SU-DHL-6 (cell line): ENCODE data around the gene SLC9A2.

Experiments
- H2AFZ ChIP-seq: fragments of 200-600 bp; sonication (generic); 2 replicates; pipeline ENCODE4 v1.6.1; 2014; ENCODE audit warnings: low read depth, mild to moderate bottlenecking, moderate library complexity, mixed read lengths, antibody characterized with exemption, low read length; ENCODE audit not compliant: severe bottlenecking
- H3F3A ChIP-seq: fragments of 200-600 bp; shearing (Covaris generic); 2 replicates; pipeline ENCODE4 v1.6.0; 2016; ENCODE audit warnings: antibody characterized with exemption, mild to moderate bottlenecking; ENCODE audit not compliant: insufficient read depth
- H3K27ac ChIP-seq: fragments of 200-600 bp; sonication (generic); 2 replicates; pipeline ENCODE4 v1.5.1; 2016; ENCODE audit warnings: low read depth, mild to moderate bottlenecking, low read length, moderate library complexity, mixed read lengths
- H3K27me3 ChIP-seq: fragments of 200-600 bp; sonication (generic), shearing (Covaris generic); 2 replicates; pipeline ENCODE4 v1.6.0; 2014; ENCODE audit warnings: mild to moderate bottlenecking, low read length
- H3K36me3 ChIP-seq: fragments of 200-600 bp; sonication (generic); 2 replicates; pipeline ENCODE4 v1.6.1; 2014; ENCODE audit warnings: mild to moderate bottlenecking, low read length, mixed read lengths
- H3K4me2 ChIP-seq: fragments of 300-600, 200-600 bp; shearing (Covaris generic), sonication (generic); 2 replicates; pipeline ENCODE4 v1.6.0; 2014; ENCODE audit warnings: low read length, low read depth, mild to moderate bottlenecking; ENCODE audit not compliant: poor library complexity, severe bottlenecking
- H3K4me3 ChIP-seq: fragments of 200-600 bp; sonication (generic); 2 replicates; pipeline ENCODE4 v1.5.1; 2014; ENCODE audit warnings: antibody characterized with exemption, low read length, mild to moderate bottlenecking, mixed read lengths; ENCODE audit not compliant: insufficient read depth, poor library complexity, severe bottlenecking
- H3K79me2 ChIP-seq: fragments of 200-600 bp; sonication (generic); 2 replicates; pipeline ENCODE4 v1.6.1; 2014; ENCODE audit warnings: mild to moderate bottlenecking, low read length, moderate library complexity; ENCODE audit not compliant: insufficient read depth
- H3K9ac ChIP-seq: fragments of 200-600 bp; sonication (generic); 2 replicates; pipeline ENCODE4 v1.7.0; 2014; ENCODE audit warnings: mild to moderate bottlenecking, low read length
- H3K9me2 ChIP-seq: fragments of 200-600 bp; sonication (generic); replicated peaks from 2 replicates; pipeline ENCODE4 v1.6.1; 2014; ENCODE audit warnings: low read length; ENCODE audit not compliant: insufficient read depth
- H3K9me3 ChIP-seq: fragments of 200-600 bp; sonication (generic); 2 replicates; pipeline ENCODE4 v1.6.1; 2014; ENCODE audit warnings: low read length, mixed read lengths; ENCODE audit not compliant: insufficient read depth
- H4K20me1 ChIP-seq: fragments of 200-600 bp; sonication (generic); 2 replicates; pipeline ENCODE4 v1.6.1; 2014; ENCODE audit warnings: low read depth, mild to moderate bottlenecking, antibody characterized with exemption, low read length, moderate library complexity, mixed read lengths
- EZH2phosphoT487 ChIP-seq: fragments of 200-600 bp; sonication (generic), shearing (Covaris generic); conservative IDR thresholded peaks from 2 replicates; pipeline ENCODE4 v1.6.1; 2018; ENCODE audit warnings: mild to moderate bottlenecking, antibody characterized with exemption, low read length, moderate library complexity, mixed read lengths
- TF ChIP-seq, protein P1 (sequence below): fragments of 200-600 bp; sonication (generic); IDR thresholded peaks from one replicate; pipeline ENCODE4 v1.5.1; 2017; ENCODE audit warnings: antibody characterized with exemption, mild to moderate bottlenecking, low read length, moderate library complexity; ENCODE audit not compliant: insufficient read depth, poor library complexity, severe bottlenecking

SLC9A2 gene

DNA sequence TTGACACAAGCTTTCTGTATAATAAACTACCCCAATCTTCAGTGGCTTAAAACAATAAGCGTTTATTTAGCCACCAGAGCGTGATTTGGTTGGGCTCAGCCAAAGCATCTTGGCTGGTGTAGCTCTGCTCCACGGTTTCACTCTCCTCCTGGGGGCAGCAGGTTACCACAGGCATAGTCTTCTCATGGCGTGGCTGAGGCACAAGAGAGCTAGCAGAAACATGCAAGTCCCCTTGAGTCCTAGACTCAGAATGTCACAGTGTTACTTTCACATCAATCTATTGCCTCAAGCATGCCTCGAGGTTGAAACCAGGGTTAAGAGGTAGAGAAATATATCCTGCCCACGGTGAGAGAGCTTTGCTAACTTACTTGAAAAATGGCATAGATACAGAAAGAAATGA lies 19.9 kb upstream of the SLC9A2 start:
- no peaks in the 10 kb centered on the region for H3F3A ChIP-seq
- no peak overlapping the region for H2AFZ ChIP-seq
- no peaks in the 10 kb centered on the region for H4K20me1 ChIP-seq
- H3K27ac ChIP-seq: no peak overlapping the region
- H3K27me3 ChIP-seq: no peaks in the 10 kb centered on the region
- H3K4me3 ChIP-seq: no peak overlapping the region
- no peaks in the 10 kb centered on the region for H3K9me3 ChIP-seq
- no peak overlapping the region for H3K9ac ChIP-seq
- TF ChIP-seq, protein P1, sequence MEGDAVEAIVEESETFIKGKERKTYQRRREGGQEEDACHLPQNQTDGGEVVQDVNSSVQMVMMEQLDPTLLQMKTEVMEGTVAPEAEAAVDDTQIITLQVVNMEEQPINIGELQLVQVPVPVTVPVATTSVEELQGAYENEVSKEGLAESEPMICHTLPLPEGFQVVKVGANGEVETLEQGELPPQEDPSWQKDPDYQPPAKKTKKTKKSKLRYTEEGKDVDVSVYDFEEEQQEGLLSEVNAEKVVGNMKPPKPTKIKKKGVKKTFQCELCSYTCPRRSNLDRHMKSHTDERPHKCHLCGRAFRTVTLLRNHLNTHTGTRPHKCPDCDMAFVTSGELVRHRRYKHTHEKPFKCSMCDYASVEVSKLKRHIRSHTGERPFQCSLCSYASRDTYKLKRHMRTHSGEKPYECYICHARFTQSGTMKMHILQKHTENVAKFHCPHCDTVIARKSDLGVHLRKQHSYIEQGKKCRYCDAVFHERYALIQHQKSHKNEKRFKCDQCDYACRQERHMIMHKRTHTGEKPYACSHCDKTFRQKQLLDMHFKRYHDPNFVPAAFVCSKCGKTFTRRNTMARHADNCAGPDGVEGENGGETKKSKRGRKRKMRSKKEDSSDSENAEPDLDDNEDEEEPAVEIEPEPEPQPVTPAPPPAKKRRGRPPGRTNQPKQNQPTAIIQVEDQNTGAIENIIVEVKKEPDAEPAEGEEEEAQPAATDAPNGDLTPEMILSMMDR: no peak
- TF ChIP-seq EZH2phosphoT487: no peak
- H3K79me2 ChIP-seq: no peaks in the 10 kb centered on the region
- no peak overlapping the region for H3K4me2 ChIP-seq
- no peaks in the 10 kb centered on the region for H3K9me2 ChIP-seq
- no peaks in the 10 kb centered on the region for H3K36me3 ChIP-seq

DNA sequence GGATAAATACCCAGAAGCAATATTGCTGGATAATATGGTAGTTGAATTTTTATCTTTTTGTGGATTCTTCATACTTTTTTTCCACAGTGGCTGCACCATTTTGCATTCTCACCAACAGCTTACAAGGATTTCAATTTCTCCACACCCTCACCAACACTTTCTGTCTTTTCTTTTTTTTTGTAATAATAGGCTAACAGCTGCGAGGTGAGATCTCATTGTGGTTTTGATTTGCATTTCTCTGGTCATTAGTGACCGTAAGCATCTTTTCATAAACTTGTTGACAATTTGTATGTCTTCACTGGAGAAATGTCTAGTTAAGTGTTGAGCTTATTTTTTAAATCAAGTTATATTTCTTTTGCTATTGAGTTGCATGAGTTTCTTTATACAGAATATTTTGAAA lies 17.6 kb upstream of the SLC9A2 start:
- TF ChIP-seq, protein P1: no peak
- no peak for TF ChIP-seq EZH2phosphoT487
- H4K20me1 ChIP-seq: no peaks in the 10 kb centered on the region

DNA sequence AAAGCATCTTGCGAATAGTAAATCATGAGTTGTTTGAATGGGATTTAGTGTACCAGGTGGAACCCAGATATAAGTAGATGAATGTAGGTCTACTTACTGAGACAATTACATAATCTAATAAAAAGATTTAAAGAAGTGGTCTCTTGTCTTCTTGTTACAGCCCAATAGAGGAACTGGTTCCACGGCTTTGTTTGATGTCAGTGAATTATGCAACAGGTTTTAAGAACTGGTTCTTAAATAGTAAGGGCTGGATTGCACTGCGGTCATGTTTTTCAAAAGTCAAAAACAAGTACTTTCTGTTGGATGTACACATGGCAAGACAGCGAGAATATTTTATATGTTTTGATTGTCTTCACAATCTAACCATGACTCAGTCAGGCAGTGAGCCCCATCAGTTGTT lies 15.4 kb upstream of the SLC9A2 start:
- TF ChIP-seq, protein P1: no peak
- Histone ChIP-seq H3K79me2 (no peaks in the 10 kb centered on the region), H3K27ac (no peak overlapping the region), H3K4me3 (no peak overlapping the region), H3K9me3 (no peaks in the 10 kb centered on the region), H3F3A (no peaks in the 10 kb centered on the region), H3K27me3 (no peaks in the 10 kb centered on the region), H3K36me3 (no peaks in the 10 kb centered on the region), H2AFZ (no peak overlapping the region), H3K9ac (no peak overlapping the region), H3K4me2 (no peak overlapping the region), H4K20me1 (no peaks in the 10 kb centered on the region), H3K9me2 (no peaks in the 10 kb centered on the region)

More for the DNA sequence above, 17.6 kb upstream of the SLC9A2 start:
- Histone ChIP-seq H3K4me2 (no peak overlapping the region), H3K27me3 (no peaks in the 10 kb centered on the region), H3F3A (no peaks in the 10 kb centered on the region), H2AFZ (no peak overlapping the region), H3K27ac (no peak overlapping the region), H3K36me3 (no peaks in the 10 kb centered on the region), H3K9me2 (no peaks in the 10 kb centered on the region), H3K9ac (no peak overlapping the region), H3K4me3 (no peak overlapping the region), H3K79me2 (no peaks in the 10 kb centered on the region), H3K9me3 (no peaks in the 10 kb centered on the region)

DNA sequence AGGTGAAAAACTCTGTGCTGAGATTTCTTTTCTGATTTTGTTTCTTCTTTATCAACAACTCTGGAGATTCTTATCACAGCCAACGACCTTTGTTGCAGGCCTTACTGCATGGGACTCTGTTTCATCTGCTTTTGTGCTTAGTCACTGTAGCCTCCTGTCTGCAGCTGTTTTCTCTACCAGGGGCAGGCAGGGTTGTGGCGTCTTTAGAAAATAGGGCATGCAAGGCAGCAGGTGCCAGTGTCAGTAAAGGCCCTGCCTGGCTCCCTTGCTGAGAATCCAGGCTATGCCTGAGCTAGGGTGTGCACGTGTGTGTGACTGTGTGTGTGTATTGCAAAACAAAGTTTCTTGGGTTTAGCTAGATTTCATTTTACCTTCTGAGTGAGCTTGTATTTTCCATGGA lies 14.6 kb upstream of the SLC9A2 start:
- no peak for TF ChIP-seq EZH2phosphoT487
- TF ChIP-seq, protein P1: no peak
- no peaks in the 10 kb centered on the region for H3K79me2 ChIP-seq
- H3K27ac ChIP-seq: no peak overlapping the region
- H3K9me2 ChIP-seq: no peaks in the 10 kb centered on the region
- H4K20me1 ChIP-seq: no peaks in the 10 kb centered on the region
- no peak overlapping the region for H3K4me2 ChIP-seq
- H3K9ac ChIP-seq: no peak overlapping the region
- H3K4me3 ChIP-seq: no peak overlapping the region
- H2AFZ ChIP-seq: no peak overlapping the region
- no peaks in the 10 kb centered on the region for H3K9me3 ChIP-seq
- no peaks in the 10 kb centered on the region for H3K27me3 ChIP-seq
- no peaks in the 10 kb centered on the region for H3F3A ChIP-seq
- no peaks in the 10 kb centered on the region for H3K36me3 ChIP-seq
